Measurements from ENCODE around the gene HIVEP3.

The HIVEP3 gene

DNA sequence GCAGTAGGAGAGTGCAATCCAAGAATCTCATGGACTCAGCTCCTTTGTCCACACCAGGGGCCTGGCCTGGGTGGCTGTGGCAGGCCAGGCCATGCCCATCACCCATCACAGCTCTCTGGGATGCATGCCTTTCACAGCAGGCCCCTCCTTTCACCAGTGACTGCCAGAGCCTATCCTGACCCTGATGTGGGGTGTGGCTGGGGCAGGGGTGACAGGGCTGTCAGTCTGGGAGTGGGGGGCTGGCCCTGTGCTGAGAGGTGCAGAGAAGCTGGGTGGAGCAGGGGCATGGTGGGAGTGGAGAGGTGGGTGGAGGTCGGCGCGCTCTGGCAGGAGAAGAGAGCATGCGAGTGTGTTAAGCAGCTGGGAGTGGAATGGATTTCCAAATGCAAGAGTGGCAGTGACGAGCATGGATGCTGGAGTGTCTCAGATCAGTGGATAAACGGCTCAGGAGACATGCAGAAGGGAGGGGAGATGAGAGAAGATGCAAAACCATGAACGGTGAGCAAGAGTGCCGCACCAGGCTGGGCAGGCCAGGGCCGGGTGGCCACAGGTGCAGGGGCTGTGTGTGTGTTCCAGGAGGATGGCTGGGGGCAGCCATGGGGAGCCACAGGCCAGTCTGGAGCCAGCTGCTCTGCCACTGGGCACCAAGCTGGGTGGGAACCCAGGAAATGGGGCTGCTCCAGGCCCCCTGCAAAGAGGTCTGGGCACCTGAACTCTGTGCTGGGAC is 394.6 kb downstream of the HIVEP3 start:
- no peak for DNase-seq

DNA sequence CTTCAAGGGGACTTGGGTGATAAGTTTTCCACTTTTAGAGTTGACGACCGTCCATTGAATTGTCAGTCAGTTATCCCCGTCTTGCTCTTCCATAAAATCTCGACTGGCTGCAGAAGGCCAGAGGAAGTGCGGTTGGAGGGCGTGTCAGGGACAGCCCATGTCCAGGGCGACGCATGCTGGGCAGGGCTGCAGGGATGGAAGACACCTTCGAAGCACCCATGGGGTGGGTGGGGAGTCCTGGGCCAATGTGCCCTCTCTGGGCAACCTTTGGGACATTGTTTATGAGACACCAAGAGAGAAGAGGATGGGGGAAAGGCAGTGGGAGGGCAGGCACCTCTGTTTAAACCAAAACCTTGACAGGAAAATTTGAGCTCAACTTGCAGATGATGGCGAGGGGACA is 395.7 kb downstream of the HIVEP3 start:
- DNase-seq = no peak

DNA sequence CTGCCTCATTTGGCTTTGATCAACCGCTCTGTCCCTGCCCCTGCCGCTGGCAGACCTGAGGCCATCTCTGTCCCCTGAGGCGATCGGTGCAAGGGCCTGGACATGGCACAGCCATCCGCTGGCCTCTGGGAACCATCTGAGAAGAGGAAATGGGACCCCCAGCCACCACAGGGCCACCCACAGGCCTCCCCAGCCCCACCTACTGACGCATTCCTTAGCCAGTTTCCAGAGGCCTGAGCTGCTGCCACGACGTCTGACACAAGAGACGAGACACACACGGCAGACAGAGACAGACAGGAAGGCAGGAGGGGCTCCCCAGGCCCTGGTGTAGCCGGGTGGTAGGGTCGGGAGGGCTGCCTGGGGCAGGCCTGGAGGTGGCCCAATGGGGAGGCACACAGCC is 397.0 kb downstream of the HIVEP3 start:
- no peak for DNase-seq

DNA sequence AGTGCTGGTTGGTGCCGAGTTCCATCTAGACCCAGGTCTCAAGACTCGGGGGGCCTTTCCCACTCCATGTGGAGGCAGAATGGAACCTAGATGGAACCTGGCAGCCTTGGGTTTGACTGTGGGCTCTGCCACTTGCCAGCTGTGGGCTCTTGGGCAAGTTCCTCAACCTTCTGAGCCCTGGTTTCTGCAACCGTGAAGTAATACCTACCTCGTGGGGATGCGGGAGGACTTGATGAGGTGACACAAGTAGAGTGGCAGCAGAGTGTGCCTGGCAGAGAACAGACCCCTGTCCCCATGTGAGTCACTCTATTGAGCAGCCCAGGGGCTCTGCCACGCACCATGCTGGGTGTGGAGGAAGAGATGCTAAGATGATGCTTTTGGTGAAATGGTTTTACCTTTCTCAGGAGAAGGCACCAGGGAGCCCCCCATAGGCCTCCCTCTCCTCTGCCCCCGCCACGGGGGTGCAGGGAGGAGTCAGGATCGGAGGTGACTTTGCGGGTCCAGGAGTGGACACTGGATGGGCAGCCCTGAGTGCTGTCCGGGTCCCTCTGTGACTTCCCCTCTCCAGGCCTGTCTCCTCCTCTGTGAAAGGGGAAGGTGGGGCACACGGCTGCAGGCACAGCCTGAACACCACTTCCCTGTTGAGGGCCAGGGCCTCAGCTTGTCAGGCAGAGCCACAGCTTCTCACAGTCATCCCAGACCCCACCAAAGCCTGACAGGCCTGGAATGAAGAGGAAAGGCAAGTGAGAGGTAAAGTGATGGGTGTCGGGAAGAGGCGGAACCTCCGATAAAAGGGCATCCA is 397.6 kb downstream of the HIVEP3 start:
- DNase-seq = no peak

DNA sequence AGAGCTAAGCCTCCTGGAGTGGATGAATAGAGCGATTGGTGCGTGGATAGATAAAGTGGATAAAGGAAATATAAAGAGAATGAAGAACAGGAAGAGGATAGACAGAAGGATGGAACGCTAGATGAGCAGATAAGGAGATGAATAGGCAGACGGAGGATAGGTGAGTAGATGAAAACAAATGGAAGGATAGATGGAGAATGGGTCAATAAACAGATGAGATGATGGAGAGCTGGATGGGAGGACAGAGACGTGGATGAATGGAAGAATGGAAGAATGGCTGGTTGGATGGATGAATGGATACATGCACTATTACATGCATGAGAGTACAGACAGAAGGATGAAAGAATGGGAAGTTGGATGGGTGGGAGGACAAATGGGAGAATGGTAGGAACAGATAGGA is 399.1 kb downstream of the HIVEP3 start:
- no peak for DNase-seq

GRCh38 chr1:41518471-41518870 is 400.3 kb downstream of the HIVEP3 start:
- no peak for DNase-seq

- no peak for DNase-seq
These were observed 401.7 kb downstream of the HIVEP3 start for GRCh38 chr1:41517062-41517438.

GRCh38 chr1:41516168-41517061 is 402.3 kb downstream of the HIVEP3 start:
- peak; percentile 16 to 46 (median 31) for DNase-seq

- DNase-seq = no peak
These were observed 402.9 kb downstream of the HIVEP3 start for GRCh38 chr1:41515778-41516167.

DNA sequence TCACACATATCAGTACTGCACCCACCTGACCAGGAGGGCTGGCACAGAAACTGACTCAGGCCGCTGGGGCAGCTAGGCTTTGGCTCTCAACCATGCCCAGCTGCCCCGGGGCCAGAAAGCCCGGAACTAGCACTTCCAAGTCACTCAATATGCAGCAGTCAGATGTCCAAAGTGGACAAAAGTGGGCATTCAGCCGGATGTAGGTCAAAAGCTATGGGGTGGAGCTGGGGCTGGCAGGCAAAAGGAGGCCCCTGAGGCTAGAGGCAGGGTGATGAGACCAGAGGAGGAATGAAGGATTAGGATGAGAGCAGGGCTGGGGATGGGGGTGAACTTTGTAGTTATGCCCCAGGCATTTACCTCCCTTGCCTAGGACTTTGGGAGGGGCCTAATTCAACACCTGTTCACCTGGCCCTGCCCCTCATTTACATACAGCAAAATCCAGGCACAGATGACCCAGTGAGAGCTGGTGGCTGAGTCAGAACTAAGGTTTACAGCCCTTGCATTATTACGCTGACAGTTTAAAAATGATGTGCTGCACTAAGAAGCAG is 403.5 kb downstream of the HIVEP3 start:
- no peak for DNase-seq

DNA sequence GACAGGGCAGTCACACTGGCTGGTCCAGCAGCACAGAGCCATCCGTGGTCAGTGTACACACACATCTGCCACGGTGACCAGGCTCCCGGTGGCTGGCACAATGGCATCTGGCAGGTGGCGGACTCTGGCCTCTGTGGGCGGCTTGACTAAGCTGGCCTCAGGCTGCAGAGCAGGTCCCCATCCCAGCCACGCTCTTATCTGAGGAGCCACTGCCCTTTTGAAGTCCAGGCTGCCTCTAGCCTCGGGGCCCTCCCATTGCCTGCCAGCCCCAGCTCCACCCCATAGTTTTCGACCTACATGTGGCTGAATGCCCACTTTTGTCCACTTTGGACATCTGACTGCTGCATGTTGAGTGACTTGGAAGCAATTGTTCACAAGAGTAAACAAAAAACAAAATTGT is 404.3 kb downstream of the HIVEP3 start:
- DNase-seq = no peak

GRCh38 chr1:41513383-41513735 is 405.4 kb downstream of the HIVEP3 start:
- no peak for DNase-seq

GRCh38 chr1:41512701-41513382 is 405.9 kb downstream of the HIVEP3 start:
- DNase-seq = no peak

DNA sequence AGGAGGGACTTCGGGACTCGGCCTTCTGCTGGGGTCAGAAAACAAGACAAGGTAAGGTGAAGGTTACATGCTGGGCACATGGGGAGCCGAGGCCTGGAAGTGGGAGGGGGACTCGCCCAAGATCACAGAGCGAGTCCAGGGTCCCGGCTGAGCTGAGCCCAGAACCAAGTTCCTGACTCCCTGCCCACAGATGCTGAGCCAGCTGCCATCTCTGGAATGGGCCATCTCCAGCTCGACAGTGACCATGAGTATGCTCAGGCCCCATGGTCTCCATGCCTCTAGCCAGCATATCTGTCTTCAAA is 407.5 kb downstream of the HIVEP3 start:
- no peak for DNase-seq

- no peak for DNase-seq
These were observed 408.0 kb downstream of the HIVEP3 start for GRCh38 chr1:41510531-41511238.

DNA sequence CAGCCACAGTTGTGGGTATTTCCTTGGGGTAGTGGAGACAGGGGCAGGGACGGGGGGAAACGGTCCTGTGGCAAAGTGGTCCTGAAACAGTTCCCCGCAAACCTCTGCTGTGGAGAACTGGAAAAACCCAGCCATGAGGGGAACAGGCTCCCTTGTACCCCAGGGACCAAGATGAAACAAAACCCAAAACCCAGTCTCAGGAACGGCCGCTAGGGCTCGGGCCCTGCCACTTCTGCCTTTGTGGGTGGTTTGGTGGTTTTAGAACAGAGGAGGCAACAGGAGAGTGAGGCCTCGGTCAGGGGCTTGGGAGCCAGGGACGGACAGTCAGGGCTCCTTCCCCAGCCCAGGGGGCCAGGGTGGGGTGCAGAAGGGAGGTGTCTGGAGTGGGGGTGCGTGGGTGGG is 409.5 kb downstream of the HIVEP3 start:
- DNase-seq = no peak

DNA sequence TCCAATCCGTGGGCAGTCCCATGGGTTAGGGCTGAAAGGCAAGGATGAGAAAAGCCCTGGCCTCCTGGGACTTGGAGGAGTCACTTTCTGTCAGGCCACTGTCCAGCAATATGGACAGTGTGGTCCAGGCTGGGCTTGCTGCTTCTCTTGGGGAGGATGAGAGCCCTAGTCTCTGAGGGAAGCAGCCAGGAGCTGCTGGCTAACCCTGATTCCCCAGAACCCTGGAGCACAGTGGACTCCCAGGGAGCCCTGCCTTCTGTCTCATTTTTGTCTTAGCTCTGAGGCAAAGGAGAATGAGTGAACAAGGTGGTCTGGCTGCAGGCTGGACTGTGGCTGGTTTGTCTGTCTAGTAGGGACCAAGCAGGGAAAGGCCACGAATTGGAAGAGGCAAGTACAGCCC is 410.4 kb downstream of the HIVEP3 start:
- DNase-seq = no peak

- no peak for DNase-seq
These were observed 410.9 kb downstream of the HIVEP3 start for GRCh38 chr1:41507836-41508235.

DNA sequence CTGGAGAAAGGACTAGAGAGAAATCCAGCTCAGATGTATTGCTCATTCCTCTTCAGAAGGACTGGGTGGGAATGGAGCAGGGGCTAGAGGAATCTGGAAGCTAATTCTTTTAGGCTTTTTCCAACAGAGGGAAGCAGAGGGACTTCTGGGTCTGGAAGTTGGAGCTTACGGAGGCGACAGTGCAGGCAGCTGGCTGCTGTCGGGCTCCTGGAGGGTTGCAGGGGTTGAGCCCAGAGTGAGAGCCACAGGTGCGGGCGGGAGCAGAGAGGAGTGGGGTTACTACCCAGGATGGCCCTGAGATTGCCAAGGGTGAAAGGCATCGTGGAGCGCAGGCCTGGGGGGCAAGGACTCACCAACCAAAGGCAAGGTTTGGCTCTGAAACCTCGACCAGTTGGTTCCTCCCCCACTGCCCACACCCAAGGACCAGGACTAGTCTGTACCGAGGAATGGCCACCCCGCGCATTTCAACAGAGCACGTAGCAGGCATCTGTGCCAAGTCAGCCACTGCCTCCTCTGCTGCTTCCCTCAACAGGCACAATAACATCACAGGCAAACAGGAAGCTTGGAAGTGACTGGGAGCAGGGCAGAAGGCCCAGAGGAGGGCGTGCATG is 411.5 kb downstream of the HIVEP3 start:
- DNase-seq = no peak

DNA sequence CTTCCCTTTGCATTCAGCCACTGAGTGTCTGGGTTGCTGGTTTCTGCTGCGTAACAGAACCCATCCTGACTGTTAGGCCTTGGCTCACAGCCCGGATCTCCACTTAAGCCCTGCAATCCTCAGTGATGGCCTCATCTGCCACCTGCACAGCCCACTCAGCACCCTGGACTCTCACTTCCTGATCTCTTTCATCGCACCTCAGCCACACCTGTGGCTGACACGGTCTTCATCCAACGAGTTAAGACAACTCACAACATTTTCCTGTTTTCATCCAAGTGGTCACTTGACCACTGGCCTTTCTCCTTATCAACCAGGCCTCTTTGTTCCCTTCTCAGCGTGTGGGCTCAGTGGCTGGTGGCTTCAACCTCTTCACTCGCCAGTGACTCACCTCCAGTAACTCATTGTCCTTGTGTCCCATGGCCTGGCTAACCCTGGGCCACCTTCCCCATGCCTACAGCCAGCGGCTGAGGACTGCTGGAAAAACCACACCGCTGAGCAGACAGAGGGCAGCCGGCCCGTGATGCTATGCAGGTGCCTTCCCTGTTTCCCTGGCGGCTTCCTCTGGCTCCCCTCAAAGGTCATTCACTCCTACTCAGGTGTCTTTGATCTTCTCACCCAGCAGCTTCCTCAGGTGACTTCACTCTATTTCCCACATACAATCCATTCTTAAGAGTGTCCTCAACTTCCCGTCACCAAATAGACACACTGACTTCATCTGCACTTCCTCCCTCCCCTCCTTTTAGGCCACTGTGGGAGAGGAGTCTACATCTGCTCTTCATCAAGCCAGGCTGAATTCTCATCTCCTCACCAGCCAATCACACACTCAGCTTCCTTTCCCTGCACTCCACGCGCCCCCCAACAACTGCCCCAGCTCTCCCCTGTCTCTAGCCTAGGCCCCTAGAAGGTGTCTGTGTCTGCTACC is 414.3 kb downstream of the HIVEP3 start:
- no peak for DNase-seq
